NB4 (cell line): ENCODE results near the gene FER.

ENCODE experiments used
- DNase-seq: peaks from one replicate; pipeline ENCODE4 v3.0.0; 2010; ENCODE audit warnings: low read depth
- H3K4me3 ChIP-seq: one replicate; pipeline ENCODE4 v1.5.1; 2011; ENCODE audit warnings: mild to moderate bottlenecking, low read depth, low read length, moderate library complexity
- MYC ChIP-seq: IDR thresholded peaks from 2 replicates; pipeline ENCODE4 v1.6.1; 2011; ENCODE audit warnings: low read depth, low read length
- POLR2A ChIP-seq: IDR thresholded peaks from 2 replicates; pipeline ENCODE4 v1.6.1; 2011; ENCODE audit warnings: mild to moderate bottlenecking; ENCODE audit not compliant: insufficient read length; ENCODE audit errors: extremely low read depth
- TF ChIP-seq, protein P1 (sequence below): IDR thresholded peaks from 2 replicates; pipeline ENCODE4 v1.6.1; 2011; ENCODE audit warnings: low read depth, low read length
- TF ChIP-seq, protein P2 (sequence below): IDR thresholded peaks from one replicate; pipeline ENCODE4 v1.5.1; 2012; ENCODE audit warnings: low read depth, low read length

The FER gene

DNA sequence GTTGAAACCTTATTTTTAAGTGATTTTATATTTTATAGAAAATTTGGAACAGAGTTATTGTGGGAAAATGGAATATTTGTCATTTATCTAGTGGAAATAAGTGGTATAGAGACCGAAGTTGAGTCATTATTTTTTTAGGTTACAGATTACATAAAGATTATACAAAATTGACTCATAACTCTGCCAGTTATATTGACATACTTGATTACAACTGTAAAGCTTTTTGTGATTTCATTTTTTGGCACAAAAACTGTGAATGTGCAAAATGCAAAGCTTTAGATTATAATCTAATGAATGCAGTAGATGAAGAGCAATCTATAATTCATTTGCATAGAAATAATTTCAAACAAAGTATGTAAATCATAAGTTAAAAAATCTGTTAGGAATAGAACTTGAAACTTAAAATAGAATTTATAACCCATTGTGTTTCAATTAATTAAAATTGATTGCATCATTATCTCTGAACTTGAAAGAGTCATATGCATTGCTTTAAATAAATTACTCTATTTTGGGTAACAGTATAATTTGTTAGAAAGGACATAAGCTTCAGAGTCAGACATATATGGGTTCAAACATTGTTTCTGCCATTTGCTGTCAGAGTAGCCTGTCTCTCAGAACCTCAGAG is 280.4 kb downstream of the FER start:
- TF ChIP-seq, protein P1, sequence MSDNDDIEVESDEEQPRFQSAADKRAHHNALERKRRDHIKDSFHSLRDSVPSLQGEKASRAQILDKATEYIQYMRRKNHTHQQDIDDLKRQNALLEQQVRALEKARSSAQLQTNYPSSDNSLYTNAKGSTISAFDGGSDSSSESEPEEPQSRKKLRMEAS: no peak
- TF ChIP-seq MYC (no peak), POLR2A (no peak)
- TF ChIP-seq, protein P2, sequence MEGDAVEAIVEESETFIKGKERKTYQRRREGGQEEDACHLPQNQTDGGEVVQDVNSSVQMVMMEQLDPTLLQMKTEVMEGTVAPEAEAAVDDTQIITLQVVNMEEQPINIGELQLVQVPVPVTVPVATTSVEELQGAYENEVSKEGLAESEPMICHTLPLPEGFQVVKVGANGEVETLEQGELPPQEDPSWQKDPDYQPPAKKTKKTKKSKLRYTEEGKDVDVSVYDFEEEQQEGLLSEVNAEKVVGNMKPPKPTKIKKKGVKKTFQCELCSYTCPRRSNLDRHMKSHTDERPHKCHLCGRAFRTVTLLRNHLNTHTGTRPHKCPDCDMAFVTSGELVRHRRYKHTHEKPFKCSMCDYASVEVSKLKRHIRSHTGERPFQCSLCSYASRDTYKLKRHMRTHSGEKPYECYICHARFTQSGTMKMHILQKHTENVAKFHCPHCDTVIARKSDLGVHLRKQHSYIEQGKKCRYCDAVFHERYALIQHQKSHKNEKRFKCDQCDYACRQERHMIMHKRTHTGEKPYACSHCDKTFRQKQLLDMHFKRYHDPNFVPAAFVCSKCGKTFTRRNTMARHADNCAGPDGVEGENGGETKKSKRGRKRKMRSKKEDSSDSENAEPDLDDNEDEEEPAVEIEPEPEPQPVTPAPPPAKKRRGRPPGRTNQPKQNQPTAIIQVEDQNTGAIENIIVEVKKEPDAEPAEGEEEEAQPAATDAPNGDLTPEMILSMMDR: no peak
- no peak overlapping the region for H3K4me3 ChIP-seq
- no peak for DNase-seq

DNA sequence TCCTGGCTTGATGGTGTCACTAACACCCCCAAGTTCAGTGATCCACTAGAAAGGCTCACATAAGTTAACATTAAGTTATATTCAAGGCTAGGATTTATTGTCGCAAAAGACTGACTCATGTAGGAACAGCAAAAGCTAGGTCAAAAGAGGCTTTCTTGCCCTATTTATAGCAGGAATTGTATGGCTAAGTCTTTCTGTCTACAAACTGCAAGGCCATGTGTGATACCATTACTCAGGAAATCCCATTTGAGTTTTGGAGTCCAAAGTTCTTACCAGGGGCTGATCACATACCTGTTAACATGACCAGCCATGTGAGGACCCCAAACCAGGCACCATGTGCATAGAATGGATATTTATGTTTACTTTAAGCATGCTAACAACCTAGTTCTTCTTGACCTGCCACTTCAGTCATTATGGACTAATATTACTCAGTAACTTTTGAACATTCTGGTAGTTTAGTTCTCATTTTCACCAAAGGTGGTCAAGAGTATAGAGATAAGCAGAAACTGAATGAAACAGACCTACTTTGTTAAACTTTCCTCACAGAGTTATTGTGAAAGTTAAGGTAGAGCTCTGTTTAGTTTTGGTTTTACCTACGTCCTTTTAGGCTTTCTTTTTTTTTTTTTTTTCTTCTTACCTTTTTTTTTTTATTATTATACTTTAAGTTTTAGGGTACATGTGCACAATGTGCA is 281.1 kb downstream of the FER start:
- H3K4me3 ChIP-seq: no peak overlapping the region
- TF ChIP-seq MYC (no peak), POLR2A (no peak)
- TF ChIP-seq, protein P1: no peak
- TF ChIP-seq, protein P2: no peak
- no peak for DNase-seq

DNA sequence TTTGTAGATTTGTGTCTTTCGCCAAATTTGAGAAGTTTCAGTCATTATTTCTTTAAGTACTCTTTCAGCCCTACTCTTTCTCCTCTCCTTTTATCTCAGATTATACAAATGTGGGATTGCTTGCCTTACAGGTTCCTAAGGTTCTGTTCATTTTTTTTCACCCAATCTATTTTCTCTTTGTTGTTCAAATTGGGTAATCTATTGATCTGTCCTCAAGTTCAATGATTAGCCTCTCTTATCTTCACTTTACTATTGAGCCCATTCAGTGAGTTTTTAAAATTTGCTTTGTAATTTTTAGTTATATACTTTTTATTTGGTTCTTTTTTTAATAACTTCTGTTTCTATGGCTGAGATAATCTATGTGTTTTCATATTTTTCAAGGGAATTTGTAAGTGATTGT is 282.1 kb downstream of the FER start:
- H3K4me3 ChIP-seq: no peak overlapping the region
- DNase-seq: no peak
- TF ChIP-seq POLR2A (no peak), MYC (no peak)
- TF ChIP-seq, protein P1: no peak
- TF ChIP-seq, protein P2: no peak

DNA sequence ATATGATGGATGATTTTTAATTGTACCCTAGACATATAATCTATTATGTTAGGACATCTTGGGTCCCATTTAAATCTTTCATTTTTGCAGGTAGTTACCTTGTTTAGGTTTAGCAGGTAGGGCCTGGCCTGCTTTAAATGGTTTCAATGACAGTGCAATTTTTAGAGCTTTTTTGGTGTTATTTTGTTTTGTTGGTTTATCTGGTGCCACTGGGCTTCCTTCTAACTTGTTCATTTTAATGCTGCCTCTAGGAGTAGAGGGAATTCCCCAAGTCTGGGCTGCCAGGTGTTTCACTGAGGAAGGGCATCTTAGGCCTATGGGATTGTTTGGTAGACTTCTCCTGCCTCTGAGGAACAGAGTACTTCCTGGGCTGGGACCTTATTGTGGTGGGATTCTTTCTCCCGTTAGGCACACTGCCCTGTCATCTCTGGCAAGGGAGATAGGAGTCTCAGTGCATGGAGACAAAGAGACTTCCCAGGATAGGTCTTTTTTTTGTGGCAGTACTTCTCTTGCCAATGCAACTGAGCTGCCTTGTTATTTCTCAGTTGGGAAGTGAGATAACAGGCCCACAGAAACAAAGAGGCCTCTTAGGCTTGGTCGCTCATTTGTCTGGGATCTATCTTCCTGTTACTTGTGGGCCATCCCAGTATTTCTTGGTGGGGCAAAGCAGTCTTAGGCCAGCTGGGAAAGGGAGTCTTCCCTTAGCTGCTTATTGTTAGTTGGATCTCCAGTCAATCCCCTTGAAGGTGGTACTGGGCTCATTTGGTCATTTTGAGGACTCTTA is 282.9 kb downstream of the FER start:
- DNase-seq: no peak
- no peak overlapping the region for H3K4me3 ChIP-seq
- TF ChIP-seq POLR2A (no peak), MYC (no peak)
- TF ChIP-seq, protein P2: no peak
- TF ChIP-seq, protein P1: no peak

DNA sequence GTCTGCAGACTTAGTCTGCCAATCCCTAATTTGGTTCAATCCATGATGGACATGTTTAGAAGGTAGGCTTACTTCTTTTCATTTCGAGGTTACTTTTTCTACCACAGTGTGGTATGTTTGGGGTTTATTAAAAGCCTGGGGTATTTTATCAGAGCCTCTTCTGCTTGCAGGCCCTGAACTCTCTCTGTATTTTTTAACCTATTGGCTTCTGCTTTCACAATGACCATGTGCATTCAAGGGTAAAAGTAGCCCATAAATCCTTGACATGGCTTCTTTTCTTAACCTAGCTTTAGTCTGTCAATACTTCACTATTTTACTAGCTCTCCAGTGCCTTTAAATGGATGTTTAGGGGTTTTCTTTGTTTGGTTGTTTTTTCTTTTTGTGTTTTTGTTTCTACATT is 286.6 kb downstream of the FER start:
- no peak overlapping the region for H3K4me3 ChIP-seq
- DNase-seq: no peak
- TF ChIP-seq, protein P1: no peak
- TF ChIP-seq, protein P2: no peak
- TF ChIP-seq MYC (no peak), POLR2A (no peak)
